AG09319 (cell line): ENCODE results near the gene AIFM2.

Source experiments
- DNase-seq: peaks from one replicate; pipeline ENCODE4 v3.0.0-alpha.2; 2010; ENCODE audit warnings: low read depth; ENCODE audit errors: extremely low read depth
- TF ChIP-seq, protein P1 (sequence below): IDR thresholded peaks from 2 replicates; pipeline ENCODE4 v1.5.1; 2011; ENCODE audit warnings: low read depth, mild to moderate bottlenecking, inconsistent platforms, low read length, moderate library complexity

Gene AIFM2

DNA sequence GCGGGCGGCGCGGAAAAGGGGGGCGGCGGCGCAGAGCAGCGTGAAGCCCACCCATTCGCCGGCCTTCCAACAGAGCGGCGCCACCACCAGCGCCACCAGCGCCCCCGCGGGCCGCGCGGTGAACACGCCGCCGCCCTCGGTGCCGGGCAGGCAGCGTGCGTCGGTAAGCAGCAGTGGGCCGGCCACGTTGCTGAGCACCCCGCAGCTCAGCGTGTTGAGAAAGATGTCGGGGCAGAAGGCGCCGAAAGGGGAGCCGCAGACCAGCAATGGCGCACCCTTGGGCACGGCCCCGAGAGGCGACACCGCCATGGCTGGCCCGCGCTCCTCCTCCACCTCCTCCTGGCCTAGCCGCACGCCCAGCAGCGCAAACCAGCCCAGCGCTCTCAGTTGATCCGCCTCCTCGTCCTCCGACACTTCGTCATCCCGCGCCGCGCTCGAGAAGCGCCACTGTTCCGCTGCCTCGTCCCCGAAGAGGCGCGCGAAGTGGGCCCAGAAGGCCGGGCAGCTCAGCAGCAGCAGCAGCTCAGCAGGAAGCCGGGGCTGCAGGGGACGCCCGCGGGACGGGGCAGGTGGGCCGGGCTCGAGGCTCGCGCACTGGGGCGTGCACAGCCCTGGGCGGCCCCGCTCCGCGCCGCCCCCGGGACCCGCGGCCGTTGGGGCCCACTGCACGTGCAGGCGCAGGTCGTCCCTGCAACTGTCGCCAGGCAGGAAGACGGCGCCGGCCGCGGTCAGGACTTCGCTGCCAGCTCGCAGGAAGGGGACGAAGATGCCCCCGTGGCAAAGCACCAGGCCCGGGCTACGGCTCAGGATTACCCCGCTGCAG is 13.3 kb upstream of the AIFM2 start:
- DNase-seq = no peak
- TF ChIP-seq, protein P1, sequence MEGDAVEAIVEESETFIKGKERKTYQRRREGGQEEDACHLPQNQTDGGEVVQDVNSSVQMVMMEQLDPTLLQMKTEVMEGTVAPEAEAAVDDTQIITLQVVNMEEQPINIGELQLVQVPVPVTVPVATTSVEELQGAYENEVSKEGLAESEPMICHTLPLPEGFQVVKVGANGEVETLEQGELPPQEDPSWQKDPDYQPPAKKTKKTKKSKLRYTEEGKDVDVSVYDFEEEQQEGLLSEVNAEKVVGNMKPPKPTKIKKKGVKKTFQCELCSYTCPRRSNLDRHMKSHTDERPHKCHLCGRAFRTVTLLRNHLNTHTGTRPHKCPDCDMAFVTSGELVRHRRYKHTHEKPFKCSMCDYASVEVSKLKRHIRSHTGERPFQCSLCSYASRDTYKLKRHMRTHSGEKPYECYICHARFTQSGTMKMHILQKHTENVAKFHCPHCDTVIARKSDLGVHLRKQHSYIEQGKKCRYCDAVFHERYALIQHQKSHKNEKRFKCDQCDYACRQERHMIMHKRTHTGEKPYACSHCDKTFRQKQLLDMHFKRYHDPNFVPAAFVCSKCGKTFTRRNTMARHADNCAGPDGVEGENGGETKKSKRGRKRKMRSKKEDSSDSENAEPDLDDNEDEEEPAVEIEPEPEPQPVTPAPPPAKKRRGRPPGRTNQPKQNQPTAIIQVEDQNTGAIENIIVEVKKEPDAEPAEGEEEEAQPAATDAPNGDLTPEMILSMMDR = no peak; the same call in none of the 2 replicates

DNA sequence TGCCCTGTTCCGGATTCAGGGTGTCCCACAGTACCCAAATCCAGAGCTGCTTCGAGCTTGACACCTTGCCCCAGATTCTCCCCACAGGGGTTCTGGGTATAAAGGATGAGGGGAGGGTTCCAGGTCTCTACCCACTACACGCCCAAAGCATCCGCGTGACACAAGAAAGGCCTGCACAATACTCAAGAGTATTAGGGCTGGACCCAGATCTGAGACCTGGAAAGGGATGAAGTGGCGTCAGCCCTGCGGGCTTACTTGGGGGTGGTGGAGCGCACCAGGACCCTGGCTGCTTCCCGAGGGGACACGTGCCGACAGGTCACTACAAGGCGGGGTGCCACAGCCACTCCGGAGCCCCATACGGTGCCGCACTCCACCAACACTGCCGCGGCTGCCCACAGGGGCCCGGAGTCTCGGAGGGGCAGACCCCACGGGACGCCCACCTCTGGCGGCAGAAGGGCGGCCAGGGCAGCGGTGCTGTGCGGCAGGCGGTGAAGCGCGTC is 12.6 kb upstream of the AIFM2 start:
- TF ChIP-seq, protein P1 = no peak
- no peak for DNase-seq

DNA sequence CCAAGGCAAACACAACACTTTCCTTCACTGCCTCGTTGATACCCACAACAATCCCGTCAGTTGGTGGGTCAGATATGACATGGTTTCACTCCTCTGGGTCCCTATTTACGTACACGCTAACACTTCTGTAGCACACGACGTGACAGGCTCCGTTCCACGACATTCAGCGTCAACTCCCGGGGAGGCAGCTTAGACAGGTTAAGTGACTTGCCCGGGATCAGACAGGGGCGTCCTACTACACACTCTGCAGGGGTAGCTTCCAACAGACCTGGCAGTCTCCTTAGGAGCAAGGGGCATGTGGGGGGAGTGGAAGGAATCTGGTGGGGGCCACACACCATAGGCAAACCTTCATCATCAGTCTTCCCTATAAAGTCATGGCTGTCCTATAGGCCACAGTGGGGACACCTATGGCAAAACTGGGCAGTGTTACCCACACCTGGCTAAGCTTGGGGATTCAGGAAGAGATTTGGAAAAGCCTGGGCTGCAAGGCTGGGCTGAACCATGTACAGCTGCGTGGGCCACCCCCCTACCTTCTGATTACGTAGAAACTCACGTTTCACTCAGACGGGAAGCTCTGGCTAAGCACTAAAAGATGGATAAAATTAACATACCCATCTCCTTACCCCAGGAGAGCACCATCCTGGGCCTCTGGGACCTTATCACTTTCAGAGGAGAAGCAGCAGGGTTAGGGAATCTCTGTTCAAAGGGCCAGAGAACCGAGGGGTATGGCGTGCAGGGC is 11.9 kb upstream of the AIFM2 start:
- DNase-seq = no peak
- TF ChIP-seq, protein P1 = no peak

DNA sequence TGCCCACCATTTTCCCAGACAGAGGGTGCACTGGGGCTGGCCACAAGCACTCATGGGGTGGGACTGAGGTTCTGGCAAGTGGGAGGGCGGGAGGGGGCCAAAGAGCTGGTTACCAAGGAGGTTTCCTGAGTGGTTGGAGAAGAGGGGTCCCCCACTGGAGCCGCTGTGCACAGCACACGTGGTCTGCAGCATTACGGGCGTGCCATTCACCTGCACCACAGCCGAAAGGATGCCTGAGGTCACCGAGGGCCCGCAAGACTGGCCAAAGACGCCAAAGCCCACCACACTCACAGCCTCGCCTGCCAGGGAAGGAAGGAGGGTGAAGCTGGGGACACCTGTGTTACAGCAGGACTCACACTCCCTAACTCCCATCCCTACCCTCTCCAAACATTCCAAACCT is 9.9 kb upstream of the AIFM2 start:
- no peak for DNase-seq
- TF ChIP-seq, protein P1 = no peak

DNA sequence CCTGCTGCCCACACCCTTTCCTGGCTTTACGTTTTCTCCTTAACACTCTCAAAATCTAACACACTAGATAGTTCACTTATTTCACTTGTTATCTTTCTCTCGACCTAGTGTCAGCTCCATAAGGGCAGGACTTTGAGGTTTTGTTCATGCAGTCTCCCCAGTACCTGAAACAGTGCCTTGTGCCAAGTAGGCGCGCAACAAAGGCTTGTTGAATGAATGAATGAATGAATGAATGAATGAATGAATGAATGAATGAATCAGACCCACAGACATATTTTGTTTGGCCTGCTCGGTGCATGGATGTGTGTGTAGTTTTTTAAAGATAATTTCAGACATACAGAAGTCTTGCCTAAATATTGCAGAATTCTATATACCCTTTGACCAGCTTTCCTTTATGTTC is 7.7 kb upstream of the AIFM2 start:
- TF ChIP-seq, protein P1 = no peak
- DNase-seq = no peak

DNA sequence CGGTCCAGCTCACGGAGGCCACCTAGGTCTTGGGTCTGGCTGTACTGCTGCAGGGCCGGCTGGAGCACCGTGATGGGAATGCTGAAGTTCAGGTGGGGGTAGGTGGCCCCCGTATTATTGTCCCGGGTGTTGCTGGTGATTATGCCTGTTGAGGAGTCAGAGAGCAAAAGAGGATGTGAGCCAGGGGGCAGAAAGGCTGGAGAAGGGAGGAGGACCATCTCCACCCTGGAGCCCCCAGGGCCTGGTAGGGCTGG is 7.3 kb upstream of the AIFM2 start:
- no peak for DNase-seq
- TF ChIP-seq, protein P1 = no peak

DNA sequence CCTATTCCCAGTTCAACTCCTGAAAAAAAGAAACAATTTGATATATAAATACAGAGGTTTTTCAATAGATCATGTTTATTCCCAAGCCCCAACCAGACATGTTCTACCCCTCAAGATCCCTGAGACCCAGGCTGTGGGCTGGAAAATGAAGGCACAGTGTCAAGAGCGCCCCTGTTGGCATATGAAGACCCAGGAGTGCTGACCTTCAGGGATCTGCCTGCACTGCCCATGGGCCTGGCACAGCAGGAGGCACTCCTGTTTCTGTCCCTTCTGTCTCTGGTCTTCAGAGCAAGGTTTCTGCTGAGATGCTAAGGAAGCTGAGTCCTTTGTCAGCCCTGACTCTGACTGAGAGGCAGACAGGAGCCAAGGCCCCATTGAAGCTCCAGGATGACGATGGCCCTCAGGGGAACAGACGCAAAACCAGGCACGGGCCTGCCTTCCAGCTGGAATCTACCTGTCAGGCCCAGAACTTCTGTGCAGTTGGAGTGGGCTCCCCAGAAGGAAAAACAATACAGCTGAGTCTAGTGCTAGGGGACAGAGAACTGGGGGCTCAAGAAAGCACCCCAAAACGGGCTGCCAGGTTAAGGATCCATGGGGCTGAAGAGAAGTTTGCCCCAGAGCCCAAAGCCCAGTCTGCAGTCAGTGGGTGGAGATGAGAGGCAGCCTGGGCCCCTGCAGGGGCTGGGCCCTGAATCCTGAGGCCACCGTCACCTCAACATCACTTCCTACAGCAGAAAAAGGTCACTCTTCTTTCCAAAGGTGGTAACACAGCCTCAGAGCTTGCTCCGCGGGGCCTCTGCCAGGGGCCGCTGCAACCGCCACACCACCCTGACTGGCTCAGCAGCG is 6.7 kb upstream of the AIFM2 start:
- TF ChIP-seq, protein P1 = no peak
- DNase-seq = no peak
